IPS-11a (cell line): ENCODE results near the gene MAP6D1.
"Not testable (repeated sequence)": the region's sequence is repeated elsewhere in the genome, so short reads cannot be mapped to it uniquely, and the experiment has no call there.

Experiments
- H3K4me3 ChIP-seq: one replicate; pipeline ENCODE4 v1.5.1; 2013; ENCODE audit warnings: low read depth, low read length, control low read depth

MAP6D1 gene

DNA sequence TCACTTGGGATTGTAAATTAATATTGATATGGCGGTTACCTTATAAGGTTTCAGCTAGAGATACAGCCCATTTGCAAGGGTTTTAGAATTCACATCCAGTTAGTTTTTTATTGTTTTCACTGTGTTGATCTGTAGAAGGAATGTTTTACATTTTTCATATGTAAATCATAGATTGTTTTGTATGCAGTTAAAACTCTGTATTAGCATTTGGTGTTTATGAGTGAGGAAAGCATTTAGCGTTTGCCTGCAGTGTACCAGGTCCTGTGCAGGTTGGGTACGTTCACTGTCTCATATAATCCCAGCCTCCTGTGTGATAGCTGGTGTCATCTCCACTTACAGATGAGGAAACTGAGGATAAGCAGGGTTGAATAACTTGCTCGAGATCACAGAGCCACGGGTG is 23.8 kb downstream of the MAP6D1 start:
- H3K4me3 ChIP-seq, result no peak overlapping the region

DNA sequence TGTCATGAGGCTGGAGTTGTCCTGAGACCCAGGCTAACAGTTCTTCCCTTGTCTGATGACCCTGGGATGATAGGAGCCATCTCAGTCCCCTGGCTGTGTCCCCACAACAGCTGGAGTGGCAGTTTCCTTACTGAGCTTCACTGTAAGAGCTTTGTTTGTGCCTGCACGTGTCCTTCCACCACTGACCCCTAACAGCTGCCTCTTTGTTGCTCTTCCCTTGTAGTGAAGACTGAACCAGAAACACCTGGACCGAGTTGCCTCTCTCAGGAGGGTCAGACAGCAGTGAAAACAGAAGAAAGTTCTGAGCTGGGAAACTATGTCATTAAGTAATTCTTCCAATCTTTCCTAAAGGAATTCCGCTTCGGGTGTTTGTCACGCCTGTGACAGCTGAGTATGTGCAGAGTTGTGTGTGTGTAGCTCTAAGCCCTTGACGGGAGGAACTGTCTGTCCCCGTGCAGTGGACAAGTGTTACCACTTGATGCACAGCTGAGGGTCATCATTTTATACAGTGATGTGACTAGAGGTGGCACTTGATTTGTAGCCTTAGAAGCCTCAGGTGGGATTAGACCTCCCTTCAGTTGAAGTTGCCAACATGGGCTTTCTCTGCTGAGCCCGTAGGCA is 25.0 kb downstream of the MAP6D1 start:
- no peak overlapping the region for H3K4me3 ChIP-seq

DNA sequence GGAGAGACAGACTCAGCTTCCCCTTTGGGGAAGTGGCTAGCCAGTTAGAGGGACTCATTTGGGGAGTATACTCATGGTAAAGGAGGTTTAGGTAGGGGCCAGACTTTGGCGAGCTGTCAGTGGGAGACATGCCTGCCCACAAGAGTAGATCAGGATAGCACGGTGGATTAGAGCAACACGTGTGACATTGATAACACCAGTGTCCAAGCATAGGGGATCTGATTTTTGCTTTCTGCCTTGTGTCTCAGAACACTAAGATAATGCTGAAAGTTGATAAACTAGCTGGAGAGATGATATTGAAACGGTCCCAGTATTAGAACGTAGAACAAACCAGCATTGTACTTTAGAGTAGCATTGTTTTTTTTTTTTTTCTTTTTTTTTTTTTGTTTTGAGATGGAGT is 25.9 kb downstream of the MAP6D1 start:
- no peak overlapping the region for H3K4me3 ChIP-seq

DNA sequence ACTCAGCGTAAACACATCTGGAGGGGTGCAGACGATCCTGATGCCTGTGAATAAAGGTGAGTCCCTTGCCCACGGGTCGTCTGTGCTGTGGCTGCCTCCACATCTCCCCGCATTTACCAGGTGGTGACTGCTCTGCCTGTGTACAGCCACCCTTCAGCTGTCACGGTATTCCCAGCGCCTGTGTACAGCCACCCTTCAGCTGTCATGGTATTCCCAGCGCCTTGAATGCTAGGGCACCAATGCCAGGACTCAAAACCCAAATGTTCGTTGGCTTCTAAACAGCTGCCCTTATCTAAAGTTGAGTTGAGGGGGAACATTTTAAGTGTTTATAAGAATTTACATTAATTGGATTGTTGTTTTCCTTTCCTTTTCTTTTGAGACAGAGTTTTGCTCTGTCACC is 27.4 kb downstream of the MAP6D1 start:
- H3K4me3 ChIP-seq, result no peak overlapping the region

DNA sequence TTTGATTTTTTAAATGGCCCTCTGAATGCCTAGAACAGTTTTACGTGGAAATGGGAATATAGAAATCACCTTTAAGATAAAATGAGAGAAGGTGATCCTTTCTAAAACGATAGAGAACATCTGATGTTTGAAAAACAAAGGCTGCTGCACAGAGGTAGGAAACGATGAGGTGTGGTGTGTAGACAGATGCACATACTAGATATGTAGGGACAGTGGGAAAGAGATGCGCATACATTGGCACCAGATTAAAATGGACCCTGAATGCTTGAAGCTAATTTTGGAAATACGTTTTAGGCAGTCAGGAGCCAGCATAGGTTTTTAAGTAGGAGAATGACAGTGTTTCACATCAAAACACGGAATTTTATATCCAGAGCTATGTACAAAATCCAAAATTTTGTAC is 29.0 kb downstream of the MAP6D1 start:
- no peak overlapping the region for H3K4me3 ChIP-seq

DNA sequence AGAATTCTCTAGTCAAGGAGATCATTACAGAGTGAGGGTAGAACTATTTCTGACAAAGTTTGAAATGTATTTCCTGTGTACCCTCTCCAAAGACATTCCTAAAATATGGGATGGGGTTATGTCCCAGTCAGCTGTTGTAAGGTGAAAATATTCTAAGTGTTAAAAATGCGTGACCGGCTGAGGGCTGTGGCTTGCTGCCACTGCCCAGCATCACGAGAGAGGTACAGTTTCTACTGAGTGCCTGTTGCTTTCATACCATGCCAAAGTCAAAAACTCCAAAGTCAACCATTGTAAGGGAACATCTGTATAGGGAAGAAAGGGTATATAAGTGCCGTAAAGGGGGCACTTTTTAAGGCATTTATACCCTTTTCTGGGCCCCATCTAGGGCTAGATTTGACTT is 30.9 kb downstream of the MAP6D1 start:
- H3K4me3 ChIP-seq, result no peak overlapping the region

DNA sequence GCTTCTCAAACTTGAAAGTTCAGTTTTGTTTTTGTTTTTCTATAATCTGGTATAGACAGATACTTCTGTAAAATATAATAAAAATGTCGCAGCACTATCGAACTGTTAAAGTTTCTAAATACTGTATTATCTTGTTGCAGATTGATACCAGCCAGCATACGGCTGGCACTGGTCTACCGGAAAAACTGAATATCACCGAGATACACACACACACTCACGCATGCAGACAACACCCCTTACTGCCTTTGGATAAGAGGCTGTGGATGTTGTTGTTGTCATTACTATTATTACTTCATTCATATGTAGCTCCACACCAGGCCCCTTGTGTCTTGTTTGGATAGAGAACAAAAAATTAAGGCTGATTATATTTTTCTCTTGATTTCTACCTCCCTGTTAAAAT is 32.4 kb downstream of the MAP6D1 start:
- H3K4me3 ChIP-seq, result no peak overlapping the region

DNA sequence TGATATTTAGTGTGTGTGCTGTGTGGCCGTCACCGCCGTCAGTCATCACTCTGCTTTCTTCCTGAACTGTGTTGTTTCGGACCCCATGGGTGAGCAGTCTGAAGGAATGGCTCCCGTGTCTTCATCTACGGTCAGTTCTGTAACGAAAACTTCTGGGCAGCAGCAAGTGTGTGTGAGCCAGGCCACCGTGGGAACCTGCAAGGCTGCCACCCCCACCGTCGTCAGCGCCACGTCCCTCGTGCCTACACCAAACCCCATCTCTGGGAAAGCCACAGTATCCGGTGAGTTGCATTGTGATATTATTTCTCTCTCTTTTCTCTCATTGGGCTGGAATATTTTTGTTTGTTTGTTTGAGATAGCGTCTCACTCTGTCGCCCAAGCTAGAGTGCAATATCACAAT is 34.7 kb downstream of the MAP6D1 start:
- no peak overlapping the region for H3K4me3 ChIP-seq

DNA sequence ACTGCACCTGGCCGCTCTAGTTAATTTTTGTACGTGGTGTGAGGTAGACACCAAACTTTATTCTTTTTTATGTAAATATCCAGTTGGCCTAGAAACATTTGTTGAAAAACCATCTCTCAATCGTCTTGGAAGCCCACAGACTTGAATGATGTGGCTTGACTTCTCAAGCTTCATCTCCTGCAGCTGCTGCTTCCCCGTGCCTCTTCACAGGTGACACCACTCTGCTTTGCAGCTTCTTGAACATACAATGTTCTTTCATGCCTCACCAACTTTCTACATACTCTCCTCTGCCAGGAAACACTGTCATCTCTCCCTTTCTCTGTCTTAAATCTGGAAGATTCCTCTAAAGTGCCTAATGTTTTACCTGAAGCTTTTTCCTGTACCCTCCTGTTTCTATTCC is 35.6 kb downstream of the MAP6D1 start:
- H3K4me3 ChIP-seq, result no peak overlapping the region

DNA sequence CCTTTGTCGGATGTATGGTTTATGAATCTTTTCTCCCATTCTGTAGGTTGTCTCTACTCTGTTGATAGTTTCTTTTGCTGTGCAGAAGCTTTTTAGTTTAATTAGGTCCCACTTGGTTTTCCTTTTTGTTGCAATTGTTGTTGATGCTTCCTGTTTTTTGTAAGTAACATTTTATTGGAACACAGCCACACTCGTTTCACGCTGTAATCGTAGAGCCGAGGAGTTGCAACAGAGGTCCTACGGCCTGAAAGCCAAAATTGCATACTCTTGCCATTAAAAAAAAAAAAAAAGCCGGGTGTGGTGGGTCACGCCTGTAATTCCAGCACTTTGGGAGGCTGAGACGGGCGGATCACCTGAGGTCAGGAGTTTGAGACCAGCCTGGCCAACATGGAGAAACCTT is 40.9 kb downstream of the MAP6D1 start:
- H3K4me3 ChIP-seq, result not testable (repeated sequence)

DNA sequence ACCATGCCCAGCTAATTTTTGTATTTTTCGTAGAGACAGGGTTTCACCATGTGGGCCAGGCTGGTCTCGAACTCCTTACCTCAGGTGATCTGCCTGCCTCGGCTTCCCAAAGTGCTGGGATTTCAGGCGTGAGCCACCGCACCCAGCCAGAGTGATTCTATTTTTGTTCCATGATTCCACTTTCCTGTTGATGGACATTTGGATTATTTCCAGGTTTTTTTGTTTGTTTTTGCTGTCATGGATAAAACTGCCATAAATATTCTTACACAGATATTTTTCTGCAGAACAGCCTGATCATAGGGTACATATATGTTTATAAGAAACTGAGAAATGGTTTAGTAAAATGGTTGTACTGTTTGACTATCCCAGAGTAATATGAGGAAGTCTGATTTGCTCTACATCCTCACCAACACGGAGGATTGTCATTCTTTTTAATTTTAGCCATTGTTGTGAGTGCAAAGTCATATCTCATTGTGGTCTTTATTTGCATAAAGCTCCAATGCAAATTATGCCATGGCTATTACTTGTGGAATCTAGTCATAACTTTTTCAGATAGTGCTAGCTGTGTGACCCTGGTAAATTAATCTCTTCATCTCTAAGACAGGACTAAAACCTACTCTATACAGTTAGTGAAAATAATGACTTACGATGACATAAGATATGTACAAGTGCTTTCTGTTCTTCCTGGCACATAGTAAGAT is 42.7 kb downstream of the MAP6D1 start:
- H3K4me3 ChIP-seq, result no peak overlapping the region

DNA sequence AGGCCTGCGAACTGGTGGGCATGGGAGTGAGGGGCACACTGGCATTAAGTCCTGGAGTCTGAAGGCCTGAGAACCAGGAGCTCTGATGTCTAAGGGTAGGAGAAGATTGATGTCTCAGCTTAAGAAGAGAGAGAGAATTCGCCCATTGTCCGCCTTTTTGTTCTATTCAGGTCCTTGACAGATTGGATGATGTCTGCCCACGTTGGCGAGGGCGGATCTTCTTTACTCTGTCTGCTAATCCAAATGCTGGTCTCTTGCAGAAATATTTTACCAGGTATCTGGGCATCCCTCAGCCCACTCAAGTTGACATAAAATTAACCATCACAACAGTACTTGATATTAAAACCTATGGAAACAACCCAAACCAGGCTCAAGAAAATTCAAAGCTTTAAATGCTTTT is 44.1 kb downstream of the MAP6D1 start:
- H3K4me3 ChIP-seq, result no peak overlapping the region

DNA sequence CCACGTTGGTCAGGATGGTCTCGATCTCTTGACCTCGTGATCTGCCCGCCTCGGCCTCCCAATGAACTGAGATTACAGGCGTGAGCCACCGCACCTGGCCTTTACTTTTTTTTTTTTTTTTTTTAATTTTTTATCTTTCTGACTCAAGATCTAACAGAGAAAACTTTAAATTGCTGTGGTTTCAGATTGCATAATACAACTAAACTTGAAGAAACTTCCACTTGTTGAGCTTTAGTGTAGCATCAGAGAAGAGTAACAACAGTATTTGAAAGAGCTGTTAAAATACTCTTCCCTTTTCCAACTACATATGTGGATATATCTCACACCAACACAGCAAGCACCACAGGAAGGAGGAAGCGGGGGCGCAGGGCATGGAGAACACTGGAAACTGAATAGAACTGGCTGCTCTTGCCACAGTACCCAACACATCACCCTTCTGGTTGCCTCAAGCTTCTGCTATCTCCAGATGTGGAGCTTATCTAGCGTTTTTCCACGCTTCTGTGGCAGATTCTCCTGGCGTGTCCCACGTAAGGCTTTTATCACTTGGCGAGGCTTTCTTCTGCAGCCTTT is 45.4 kb downstream of the MAP6D1 start:
- H3K4me3 ChIP-seq, result no peak overlapping the region

DNA sequence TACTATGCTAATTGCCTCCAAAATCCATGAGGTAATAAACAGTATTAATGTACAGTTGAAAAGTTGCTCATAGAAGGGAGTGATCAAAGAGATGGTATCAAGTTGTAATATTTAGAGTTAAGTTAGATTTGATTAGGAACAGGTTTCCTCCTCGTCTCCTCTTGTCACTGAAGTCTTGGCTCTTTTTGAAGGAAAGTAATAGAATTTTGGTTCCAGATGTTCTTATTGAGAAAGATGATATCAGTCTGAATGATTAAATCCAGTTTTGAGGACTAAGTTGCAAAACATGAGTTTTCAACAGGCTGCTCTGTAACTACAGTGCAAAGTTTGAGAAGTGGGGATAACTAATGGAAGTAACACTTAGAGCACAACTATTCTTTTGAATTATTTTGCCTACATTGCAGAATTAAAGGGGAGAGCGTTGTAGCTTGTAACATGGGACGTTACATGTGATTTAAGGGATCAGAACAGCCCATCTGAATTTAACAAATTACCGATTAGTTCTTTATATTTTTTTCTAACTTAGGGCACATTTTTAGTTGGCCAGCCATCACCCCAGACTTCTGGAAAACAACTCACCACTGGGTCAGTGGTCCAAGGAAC is 48.3 kb downstream of the MAP6D1 start:
- no peak overlapping the region for H3K4me3 ChIP-seq

DNA sequence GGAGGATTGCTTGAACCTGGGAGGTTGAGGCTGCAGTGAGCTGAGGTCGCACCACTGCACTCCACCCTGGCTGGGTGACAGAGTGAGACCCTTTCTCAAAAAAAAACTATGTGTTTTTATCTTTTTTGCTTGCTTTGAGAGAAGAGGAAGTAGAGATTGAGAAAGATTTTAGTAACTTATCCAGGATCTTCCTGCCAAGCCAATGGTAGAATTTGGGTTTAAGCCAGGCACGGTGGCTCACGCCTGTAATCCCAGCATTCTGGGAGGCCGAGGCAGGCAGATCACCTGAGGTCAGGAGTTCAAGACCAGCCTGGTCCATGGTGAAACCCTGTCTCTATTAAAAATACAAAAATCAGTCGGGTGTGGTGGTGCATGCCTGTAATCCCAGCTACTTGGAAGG is 48.9 kb downstream of the MAP6D1 start:
- not testable (repeated sequence) for H3K4me3 ChIP-seq

DNA sequence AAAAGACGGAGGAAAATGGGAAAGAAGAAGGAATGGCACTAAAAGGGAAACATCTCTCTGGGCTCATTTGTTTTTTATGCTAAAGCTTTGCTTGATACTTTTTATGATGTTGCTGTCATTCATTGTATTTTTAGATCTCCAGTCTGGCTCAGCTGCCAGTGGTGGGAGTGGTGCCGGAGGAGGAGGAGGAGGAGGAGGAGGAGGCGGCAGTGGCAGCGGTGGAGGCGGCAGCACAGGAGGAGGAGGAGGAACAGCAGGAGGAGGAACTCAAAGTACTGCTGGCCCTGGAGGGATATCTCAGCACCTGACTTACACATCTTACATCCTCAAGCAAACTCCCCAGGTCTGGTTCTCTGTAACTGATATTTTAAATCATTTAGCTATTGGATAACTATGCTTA is 49.6 kb downstream of the MAP6D1 start:
- H3K4me3 ChIP-seq, result no peak overlapping the region

DNA sequence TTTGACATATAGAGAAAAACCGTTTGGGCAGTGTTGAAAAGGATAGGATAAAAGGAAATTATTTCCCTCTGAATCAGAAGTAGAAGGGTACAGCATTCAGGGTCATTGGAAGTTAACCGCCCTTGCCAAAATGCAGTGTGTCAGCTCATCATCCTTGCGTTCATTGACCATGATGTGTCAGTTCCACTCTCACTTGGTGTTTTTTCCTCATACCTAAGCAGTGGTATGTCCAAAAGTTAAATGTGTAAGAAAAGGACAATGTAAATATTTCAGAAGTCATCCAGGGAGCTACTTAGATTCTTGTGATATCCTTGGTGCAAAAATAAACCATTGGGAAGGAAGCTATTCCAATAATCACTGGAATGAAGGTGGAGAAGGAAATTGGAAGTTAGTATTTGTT is 50.7 kb downstream of the MAP6D1 start:
- no peak overlapping the region for H3K4me3 ChIP-seq

DNA sequence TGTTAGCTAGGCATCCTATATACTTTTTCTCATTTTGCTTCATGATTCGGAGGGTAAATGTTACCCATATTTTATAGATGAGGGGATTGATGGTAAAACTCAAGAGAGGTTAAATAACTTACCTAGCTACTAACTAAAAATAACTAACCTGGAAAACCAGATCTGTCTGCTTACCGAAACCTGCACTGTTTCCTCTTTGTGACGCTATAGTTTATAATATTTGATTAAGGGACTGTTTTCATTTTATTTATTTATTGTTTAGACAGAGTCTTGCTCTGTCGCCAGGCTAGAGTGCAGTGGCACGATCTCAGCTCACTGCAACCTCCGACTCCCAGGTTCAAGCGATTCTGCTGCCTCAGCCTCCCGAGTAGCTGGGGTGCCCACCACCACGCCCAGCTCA is 55.9 kb downstream of the MAP6D1 start:
- H3K4me3 ChIP-seq, result no peak overlapping the region

DNA sequence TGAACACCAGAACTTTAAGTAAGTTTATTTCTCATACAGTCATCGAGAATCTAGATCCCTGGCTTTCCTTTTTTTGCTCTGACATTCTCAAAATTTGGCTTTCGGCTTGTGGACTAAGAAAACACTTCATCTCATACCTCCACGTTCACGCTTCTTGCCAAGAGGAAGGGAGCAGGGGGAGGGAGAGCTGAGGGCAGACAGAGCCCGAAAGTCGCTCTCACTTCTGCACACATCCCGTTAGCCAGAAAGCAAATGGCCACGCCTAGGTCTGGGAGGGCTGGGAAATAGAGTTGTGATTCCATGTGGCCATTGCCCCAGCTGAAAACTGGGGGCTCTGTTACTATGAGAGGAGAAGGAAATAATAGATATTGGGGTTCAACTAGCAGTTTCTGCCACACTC is 57.3 kb downstream of the MAP6D1 start:
- no peak overlapping the region for H3K4me3 ChIP-seq

DNA sequence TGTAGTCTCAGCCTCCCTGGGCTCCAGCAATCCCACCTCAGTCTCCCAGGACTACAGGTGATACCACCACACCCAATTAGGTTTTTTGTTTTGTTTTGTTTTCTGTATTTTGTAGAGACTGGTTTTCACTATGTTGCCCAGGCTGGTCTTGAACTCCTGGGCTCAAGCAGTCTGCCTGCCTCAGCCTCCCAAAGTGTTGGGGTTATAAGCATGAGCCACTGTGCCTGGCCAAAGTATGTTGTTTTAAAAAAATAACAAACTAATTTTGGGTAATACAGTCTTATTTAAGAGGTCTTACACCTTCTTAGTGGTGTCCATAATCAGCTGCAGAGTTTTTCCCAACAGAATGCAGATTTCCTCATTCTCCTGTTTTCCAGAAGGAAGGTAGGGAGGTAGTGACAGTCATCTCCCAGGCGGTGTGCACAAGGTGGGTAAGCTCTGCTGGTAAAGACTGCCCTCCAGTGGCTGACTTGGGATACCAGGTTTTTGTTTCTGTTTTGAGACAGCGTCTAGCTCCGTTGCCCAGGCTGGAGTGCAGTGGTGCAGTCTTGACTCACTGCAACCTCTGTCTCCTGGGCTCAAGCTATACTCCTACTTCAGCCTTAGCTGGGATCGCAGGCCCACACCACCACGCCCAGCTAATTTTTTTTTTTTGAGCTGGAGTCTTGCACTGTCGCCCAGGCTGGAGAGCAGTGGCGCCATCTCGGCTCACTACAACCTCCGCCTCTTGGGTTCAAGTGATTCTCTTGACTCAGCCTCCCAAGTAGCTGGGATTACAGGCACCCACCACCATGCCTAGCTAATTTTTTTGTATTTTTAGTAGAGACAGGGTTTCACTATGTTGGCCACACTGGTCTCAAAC is 58.4 kb downstream of the MAP6D1 start:
- H3K4me3 ChIP-seq, result no peak overlapping the region

DNA sequence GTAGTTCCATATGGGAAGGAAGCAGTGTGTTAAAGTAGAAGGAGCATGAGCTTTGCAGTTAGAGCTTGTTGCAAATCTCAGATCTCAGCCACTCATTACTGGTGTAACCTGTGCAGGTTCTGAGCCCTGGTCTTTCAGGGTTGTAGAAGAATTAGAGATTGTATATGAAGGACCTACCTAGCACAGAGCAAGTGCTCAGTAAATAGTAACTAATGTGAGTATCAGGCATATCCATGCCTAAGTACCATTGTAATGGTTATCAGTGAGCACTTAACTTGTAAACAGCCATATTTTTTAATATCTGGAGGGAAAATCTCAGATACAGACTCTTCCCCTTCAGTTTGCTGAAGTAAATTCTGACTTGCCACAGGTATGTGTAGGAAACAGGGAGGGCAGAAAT is 59.3 kb downstream of the MAP6D1 start:
- H3K4me3 ChIP-seq, result no peak overlapping the region
